IMR-90 (cell line): ENCODE measurements around the gene C11orf21. TPM values are rescaled to one million over a fixed set of nuclear protein-coding genes. Genes with fewer than 3 reads are reported as not detected.

ENCODE experiments used
- ATAC-seq: fragments of 200-7000 bp; cut with Tn5 transposase; 2 replicates; pipeline ENCODE4 v1.9.1; 2020; ENCODE audit warnings: low read depth, mild to moderate bottlenecking, moderate library complexity
- BruUV-seq: library from RNA; stranded (reverse); fragments of 400-500 nt; replicated peaks from 2 replicates; lab custom pipeline; 2021; lab: Mats Ljungman, UMichigan
- CTCF ChIA-PET: fragments of 300-600 bp; formaldehyde crosslinking; extraction: SDS; loops from one replicate; lab custom pipeline; 2021; ENCODE audit warnings: antibody characterized with exemption; lab: Yijun Ruan, JAX
- POLR2A ChIA-PET: fragments of 300-600 bp; sonication (Branson Sonifier 250); formaldehyde crosslinking; loops from one replicate; lab custom pipeline; 2022; ENCODE audit warnings: antibody characterized with exemption; ENCODE audit not compliant: unreplicated experiment; lab: Charles Lee
- DNase-seq: peaks from one replicate; pipeline ENCODE4 v3.0.0; 2013
- H2AFZ ChIP-seq: replicated peaks from 2 replicates; pipeline ENCODE3; 2013; ENCODE audit warnings: low read length, mild to moderate bottlenecking; ENCODE audit not compliant: poor library complexity
- H2AK5ac ChIP-seq: 2 replicates; pipeline ENCODE4 v1.6.1; 2013; ENCODE audit warnings: low read depth, low read length, inconsistent platforms
- H2AK9ac ChIP-seq: replicated peaks from 2 replicates; pipeline ENCODE3; 2013; ENCODE audit warnings: mild to moderate bottlenecking, low read depth, low read length, moderate library complexity; ENCODE audit not compliant: poor library complexity
- H2BK120ac ChIP-seq: 2 replicates; pipeline ENCODE4 v1.6.1; 2013; ENCODE audit warnings: low read depth, low read length, inconsistent platforms
- H2BK15ac ChIP-seq: 3 replicates; pipeline ENCODE4 v1.6.1; 2013; ENCODE audit warnings: low read depth, low read length, inconsistent platforms
- H2BK20ac ChIP-seq: 2 replicates; pipeline ENCODE4 v1.6.1; 2013; ENCODE audit warnings: low read depth, mild to moderate bottlenecking, inconsistent platforms, low read length, moderate library complexity
- H2BK5ac ChIP-seq: 2 replicates; pipeline ENCODE4 v1.6.1; 2013; ENCODE audit warnings: mild to moderate bottlenecking, low read depth, low read length, inconsistent platforms; ENCODE audit not compliant: poor library complexity, severe bottlenecking
- H3K14ac ChIP-seq: replicated peaks from 2 replicates; pipeline ENCODE4 v1.6.1; 2013; ENCODE audit warnings: low read depth, low read length, inconsistent platforms
- H3K18ac ChIP-seq: 2 replicates; pipeline ENCODE4 v1.6.1; 2013; ENCODE audit warnings: low read depth, low read length, control low read depth
- H3K23ac ChIP-seq: 2 replicates; pipeline ENCODE4 v1.6.1; 2013; ENCODE audit warnings: low read depth, low read length, inconsistent platforms
- H3K27ac ChIP-seq: 2 replicates; pipeline ENCODE4 v1.5.1; 2013; ENCODE audit warnings: mild to moderate bottlenecking, control low read depth, low read length; ENCODE audit not compliant: insufficient read depth
- H3K27me3 ChIP-seq: 2 replicates; pipeline ENCODE4 v1.6.1; 2013; ENCODE audit warnings: low read length; ENCODE audit not compliant: control insufficient read depth, insufficient read depth
- H3K36me3 ChIP-seq: 2 replicates; pipeline ENCODE4 v1.6.1; 2013; ENCODE audit warnings: low read length, mixed read lengths; ENCODE audit not compliant: control insufficient read depth, insufficient read depth
- H3K4ac ChIP-seq: 2 replicates; pipeline ENCODE4 v1.6.1; 2013; ENCODE audit warnings: low read depth, low read length, inconsistent platforms
- H3K4me1 ChIP-seq: 2 replicates; pipeline ENCODE4 v1.6.1; 2013; ENCODE audit warnings: low read length, mixed read lengths; ENCODE audit not compliant: control insufficient read depth, insufficient read depth
- H3K4me2 ChIP-seq: 2 replicates; pipeline ENCODE4 v1.6.1; 2013; ENCODE audit warnings: low read depth, mild to moderate bottlenecking, control low read depth, low read length, moderate library complexity
- H3K4me3 ChIP-seq: 2 replicates; pipeline ENCODE4 v1.5.1; 2013; ENCODE audit warnings: low read depth, mild to moderate bottlenecking, control low read depth, low read length, moderate library complexity; ENCODE audit not compliant: insufficient read depth
- H3K56ac ChIP-seq: 2 replicates; pipeline ENCODE4 v1.6.1; 2013; ENCODE audit warnings: low read length, inconsistent platforms; ENCODE audit not compliant: insufficient read depth; ENCODE audit errors: extremely low read depth
- H3K79me1 ChIP-seq, 2 experiments: 2 replicates each; pipeline ENCODE4 v1.6.1; 2013; ENCODE audit warnings: low read length in 2 of 2, inconsistent platforms in 1 of 2, low read depth in 1 of 2
- H3K9ac ChIP-seq: 2 replicates; pipeline ENCODE4 v1.6.1; 2013; ENCODE audit warnings: low read depth, low read length, control low read depth
- H3K9me1 ChIP-seq: 2 replicates; pipeline ENCODE4 v1.6.1; 2013; ENCODE audit warnings: low read length, inconsistent platforms; ENCODE audit not compliant: insufficient read depth
- H3K9me3 ChIP-seq: 2 replicates; pipeline ENCODE4 v1.6.1; 2013; ENCODE audit warnings: low read length; ENCODE audit not compliant: control insufficient read depth, insufficient read depth
- H4K20me1 ChIP-seq: 2 replicates; pipeline ENCODE4 v1.6.1; 2013; ENCODE audit warnings: low read length, inconsistent platforms; ENCODE audit not compliant: insufficient read depth
- H4K5ac ChIP-seq: 2 replicates; pipeline ENCODE4 v1.6.1; 2013; ENCODE audit warnings: mild to moderate bottlenecking, low read depth, low read length, control low read depth
- H4K8ac ChIP-seq, 2 experiments: 2 replicates each; pipeline ENCODE4 v1.6.1; 2013; ENCODE audit warnings: low read depth in 2 of 2, low read length in 2 of 2, control low read depth in 1 of 2, inconsistent platforms in 1 of 2
- H4K91ac ChIP-seq: 2 replicates; pipeline ENCODE4 v1.6.1; 2013; ENCODE audit warnings: low read depth, low read length, inconsistent platforms; ENCODE audit not compliant: insufficient read depth
- BHLHE40 ChIP-seq: fragments of 150-350 bp; IDR thresholded peaks from 2 replicates; pipeline ENCODE4 v1.6.1; 2016; ENCODE audit warnings: mild to moderate bottlenecking, low read depth, low read length
- CEBPB ChIP-seq: IDR thresholded peaks from 2 replicates; pipeline ENCODE4 v1.6.1; 2012; ENCODE audit warnings: low read depth, low read length, improper control_type of control experiment
- CHD1 ChIP-seq: IDR thresholded peaks from 2 replicates; pipeline ENCODE4 v1.6.1; 2012; ENCODE audit warnings: low read depth, low read length, improper control_type of control experiment
- FOS ChIP-seq: fragments of 150-350 bp; IDR thresholded peaks from 2 replicates; pipeline ENCODE4 v1.6.1; 2016; ENCODE audit warnings: low read depth, low read length
- MAFK ChIP-seq: IDR thresholded peaks from 2 replicates; pipeline ENCODE4 v1.6.1; 2012; ENCODE audit warnings: low read depth, low read length, improper control_type of control experiment
- MAZ ChIP-seq: IDR thresholded peaks from 2 replicates; pipeline ENCODE4 v1.6.1; 2012; ENCODE audit warnings: low read depth, mild to moderate bottlenecking, low read length, improper control_type of control experiment, moderate library complexity, borderline replicate concordance
- MXI1 ChIP-seq: IDR thresholded peaks from 2 replicates; pipeline ENCODE4 v1.6.1; 2012; ENCODE audit warnings: low read depth, mild to moderate bottlenecking, low read length, moderate library complexity, borderline replicate concordance
- NFE2L2 ChIP-seq: fragments of 150-350 bp; IDR thresholded peaks from 2 replicates; pipeline ENCODE4 v1.6.1; 2016; ENCODE audit warnings: low read depth, mild to moderate bottlenecking, low read length
- POLR2A ChIP-seq: IDR thresholded peaks from 2 replicates; pipeline ENCODE4 v1.6.1; 2012; ENCODE audit warnings: mild to moderate bottlenecking, low read depth, low read length
- RAD21 ChIP-seq: IDR thresholded peaks from 2 replicates; pipeline ENCODE4 v1.6.1; 2012; ENCODE audit warnings: low read length, improper control_type of control experiment
- RCOR1 ChIP-seq: IDR thresholded peaks from 2 replicates; pipeline ENCODE4 v1.6.1; 2012; ENCODE audit warnings: mild to moderate bottlenecking, low read length, improper control_type of control experiment; ENCODE audit not compliant: insufficient replicate concordance
- RFX5 ChIP-seq: IDR thresholded peaks from 2 replicates; pipeline ENCODE4 v1.8.0; 2012; ENCODE audit warnings: low read depth, mild to moderate bottlenecking, low read length, moderate library complexity
- SMC3 ChIP-seq: fragments of 150-350 bp; IDR thresholded peaks from 2 replicates; pipeline ENCODE4 v1.6.1; 2016; ENCODE audit warnings: low read depth, mild to moderate bottlenecking, antibody characterized with exemption, low read length, moderate library complexity
- WGBS, 2 experiments: methylation state at CpG; one replicate each; pipeline versions ENCODE4 v1.1.5 to v1.1.7; 2013; ENCODE audit warnings: missing lambda C conversion rate in 2 of 2; ENCODE audit not compliant: insufficient read length in 1 of 2; ENCODE audit errors: extremely low coverage in 2 of 2; 5-methylcytosine and 5-hydroxymethylcytosine counted together
- dilution Hi-C: fragments of 300-500 bp; cut with HindIII; formaldehyde crosslinking; loops from one replicate; pipeline ENCODE4 v1.14.3; 2018; ENCODE audit warnings: low sequenced_read_pairs; ENCODE audit not compliant: unreplicated experiment
- in situ Hi-C: fragments of 300-500 bp; cut with MboI; formaldehyde crosslinking; loops from 3 replicates; pipeline ENCODE4 v1.14.3; 2019; ENCODE audit warnings: low sequenced_read_pairs, inconsistent platforms, mixed read lengths
- intact Hi-C: fragments of 100-400 bp; cut with micrococcal nuclease; formaldehyde crosslinking; loops from 2 replicates; pipeline ENCODE4 v1.10.0; 2022
- polyA plus RNA-seq, 3 experiments: library from polyadenylated mRNA; depleted of rRNA; stranded (reverse); fragments of >200 nt; gene quantifications; 2 replicates each; pipeline ENCODE4 v1.2.3, GENCODE V29; 2012; ENCODE audit warnings: low replicate concordance in 1 of 3
- total RNA-seq: library from RNA; depleted of rRNA; stranded (reverse); fragments of >200 nt; gene quantifications from 2 replicates; pipeline ENCODE4 v1.2.3, GENCODE V29; 2012
- TF ChIP-seq, protein P1 (sequence below): fragments of 150-350 bp; IDR thresholded peaks from 2 replicates; pipeline ENCODE4 v1.6.1; 2017; ENCODE audit warnings: mild to moderate bottlenecking, antibody characterized with exemption, low read length, low read depth
- TF ChIP-seq, protein P2 (sequence below): fragments of 150-350 bp; IDR thresholded peaks from 2 replicates; pipeline ENCODE4 v1.6.1; 2016; ENCODE audit warnings: low read depth, mild to moderate bottlenecking, low read length, moderate library complexity, borderline replicate concordance
- TF ChIP-seq, protein P3 (sequence below): conservative IDR thresholded peaks from 2 replicates; pipeline ENCODE4 v1.5.1; 2012; ENCODE audit warnings: mild to moderate bottlenecking, low read depth, low read length, improper control_type of control experiment

Gene C11orf21
- total and polyA plus RNA-seq, 2 of the 4 experiments (the other 2 are of a cell fraction), result not detected

DNA sequence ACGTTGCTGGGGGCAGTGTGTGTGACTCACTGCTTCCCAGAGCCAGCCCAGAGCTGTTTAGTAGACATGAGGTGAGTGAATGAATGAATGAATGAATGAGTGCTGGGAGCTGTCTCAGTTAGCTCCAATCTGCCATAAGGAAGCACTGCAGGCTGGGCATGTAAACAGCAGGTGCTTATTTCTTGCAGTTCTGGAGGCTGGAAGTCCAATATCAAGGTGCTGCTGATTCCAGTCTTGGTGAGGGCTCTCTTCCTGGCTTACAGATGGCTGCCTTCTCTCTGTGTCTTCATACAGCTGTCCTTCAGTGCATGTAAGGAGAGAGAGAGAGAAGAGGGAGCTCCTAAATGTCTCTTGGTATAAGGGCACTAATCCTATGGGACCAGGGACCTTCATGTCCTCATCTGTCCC, 4.1 kb downstream of the C11orf21 start:
- H3K18ac ChIP-seq, result no peak overlapping the region
- TF ChIP-seq MAZ, result no peak
- no peak for TF ChIP-seq CHD1
- TF ChIP-seq, protein P1, sequence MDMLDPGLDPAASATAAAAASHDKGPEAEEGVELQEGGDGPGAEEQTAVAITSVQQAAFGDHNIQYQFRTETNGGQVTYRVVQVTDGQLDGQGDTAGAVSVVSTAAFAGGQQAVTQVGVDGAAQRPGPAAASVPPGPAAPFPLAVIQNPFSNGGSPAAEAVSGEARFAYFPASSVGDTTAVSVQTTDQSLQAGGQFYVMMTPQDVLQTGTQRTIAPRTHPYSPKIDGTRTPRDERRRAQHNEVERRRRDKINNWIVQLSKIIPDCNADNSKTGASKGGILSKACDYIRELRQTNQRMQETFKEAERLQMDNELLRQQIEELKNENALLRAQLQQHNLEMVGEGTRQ, result no peak
- TF ChIP-seq NFE2L2, result no peak
- TF ChIP-seq MXI1, result no peak
- no peak for TF ChIP-seq MAFK
- TF ChIP-seq, protein P2, sequence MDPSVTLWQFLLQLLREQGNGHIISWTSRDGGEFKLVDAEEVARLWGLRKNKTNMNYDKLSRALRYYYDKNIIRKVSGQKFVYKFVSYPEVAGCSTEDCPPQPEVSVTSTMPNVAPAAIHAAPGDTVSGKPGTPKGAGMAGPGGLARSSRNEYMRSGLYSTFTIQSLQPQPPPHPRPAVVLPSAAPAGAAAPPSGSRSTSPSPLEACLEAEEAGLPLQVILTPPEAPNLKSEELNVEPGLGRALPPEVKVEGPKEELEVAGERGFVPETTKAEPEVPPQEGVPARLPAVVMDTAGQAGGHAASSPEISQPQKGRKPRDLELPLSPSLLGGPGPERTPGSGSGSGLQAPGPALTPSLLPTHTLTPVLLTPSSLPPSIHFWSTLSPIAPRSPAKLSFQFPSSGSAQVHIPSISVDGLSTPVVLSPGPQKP, result no peak
- TF ChIP-seq RAD21, result no peak
- no peak for TF ChIP-seq POLR2A
- no peak for TF ChIP-seq FOS
- no peak for TF ChIP-seq BHLHE40
- TF ChIP-seq, protein P3, sequence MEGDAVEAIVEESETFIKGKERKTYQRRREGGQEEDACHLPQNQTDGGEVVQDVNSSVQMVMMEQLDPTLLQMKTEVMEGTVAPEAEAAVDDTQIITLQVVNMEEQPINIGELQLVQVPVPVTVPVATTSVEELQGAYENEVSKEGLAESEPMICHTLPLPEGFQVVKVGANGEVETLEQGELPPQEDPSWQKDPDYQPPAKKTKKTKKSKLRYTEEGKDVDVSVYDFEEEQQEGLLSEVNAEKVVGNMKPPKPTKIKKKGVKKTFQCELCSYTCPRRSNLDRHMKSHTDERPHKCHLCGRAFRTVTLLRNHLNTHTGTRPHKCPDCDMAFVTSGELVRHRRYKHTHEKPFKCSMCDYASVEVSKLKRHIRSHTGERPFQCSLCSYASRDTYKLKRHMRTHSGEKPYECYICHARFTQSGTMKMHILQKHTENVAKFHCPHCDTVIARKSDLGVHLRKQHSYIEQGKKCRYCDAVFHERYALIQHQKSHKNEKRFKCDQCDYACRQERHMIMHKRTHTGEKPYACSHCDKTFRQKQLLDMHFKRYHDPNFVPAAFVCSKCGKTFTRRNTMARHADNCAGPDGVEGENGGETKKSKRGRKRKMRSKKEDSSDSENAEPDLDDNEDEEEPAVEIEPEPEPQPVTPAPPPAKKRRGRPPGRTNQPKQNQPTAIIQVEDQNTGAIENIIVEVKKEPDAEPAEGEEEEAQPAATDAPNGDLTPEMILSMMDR, result no peak
- no peak for TF ChIP-seq RCOR1
- no peak for TF ChIP-seq SMC3
- TF ChIP-seq RFX5, result no peak
- TF ChIP-seq CEBPB, result no peak
- DNase-seq (no peak), ATAC-seq (no peak)
- H3K56ac ChIP-seq, result no peak overlapping the region
- no peaks in the 10 kb centered on the region for H3K4me1 ChIP-seq
- H2AK9ac ChIP-seq, result no peak overlapping the region
- no peaks in the 10 kb centered on the region for H4K20me1 ChIP-seq
- dilution Hi-C loops, result no loop called here
- no peaks in the 10 kb centered on the region for H3K9me1 ChIP-seq
- no peaks in the 10 kb centered on the region for H3K9me3 ChIP-seq
- ChIA-PET CTCF (no interaction called here), POLR2A (no interaction called here)
- no peak overlapping the region for H3K23ac ChIP-seq
- H4K5ac ChIP-seq, result no peak overlapping the region
- intact Hi-C loops, result no loop called here
- no peak overlapping the region for H3K4me2 ChIP-seq
- no CpG with 5 or more reads among the region's 1 CpG for WGBS, 2 experiments
- no peak overlapping the region for H3K27ac ChIP-seq
- no peak overlapping the region for H2AK5ac ChIP-seq
- no peak overlapping the region for H3K4ac ChIP-seq
- H3K36me3 ChIP-seq, result no peaks in the 10 kb centered on the region
- no peak overlapping the region for H3K14ac ChIP-seq
- no peak overlapping the region for H4K91ac ChIP-seq
- no peak overlapping the region for H2BK20ac ChIP-seq
- no peak overlapping the region for H2BK15ac ChIP-seq
- peaks cover 29% of the 10 kb centered on the region for H3K27me3 ChIP-seq
- H2BK120ac ChIP-seq, result no peak overlapping the region
- no peak overlapping the region for H2AFZ ChIP-seq
- in situ Hi-C loops, result no loop called here
- H3K79me1 ChIP-seq, result no peaks in the 10 kb centered on the region
- BruUV-seq, result no TSS peak
- H4K8ac ChIP-seq, result no peak overlapping the region
- no peak overlapping the region for H2BK5ac ChIP-seq
- no peak overlapping the region for H3K4me3 ChIP-seq
- no peak overlapping the region for H3K9ac ChIP-seq
